SK-N-SH (cell line): Measurements from ENCODE around the gene USP22.

Source experiments
- SIN3A ChIP-seq: IDR thresholded peaks from 2 replicates; pipeline ENCODE4 v1.6.1; 2012; ENCODE audit warnings: low read depth, mild to moderate bottlenecking, low read length, moderate library complexity, borderline replicate concordance
- TF ChIP-seq, protein P1 (sequence below): fragments of 200-600 bp; sonication (generic); IDR thresholded peaks from 2 replicates; pipeline ENCODE4 v1.6.1; 2017; ENCODE audit warnings: antibody characterized with exemption, mild to moderate bottlenecking, moderate library complexity

DNA sequence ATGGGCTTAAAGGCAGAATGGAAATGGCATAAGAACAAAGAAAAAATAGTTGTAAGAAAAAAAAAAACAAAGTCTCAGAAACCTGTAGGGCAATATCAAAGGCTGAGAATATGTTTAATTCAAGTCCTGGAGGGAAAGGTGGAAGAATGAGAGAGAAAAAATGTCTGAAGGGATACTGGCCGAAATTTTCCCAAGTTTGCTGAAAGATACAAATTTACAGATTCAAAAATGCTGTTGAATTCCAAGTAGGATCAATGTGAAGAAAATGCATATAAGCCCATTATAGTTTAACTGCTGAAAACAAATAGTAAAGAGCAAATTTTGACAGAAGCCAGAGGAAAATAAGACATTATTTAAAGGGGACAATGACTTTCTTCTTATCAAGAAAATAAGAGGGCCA lies 6.6 kb upstream of the USP22 start:
- TF ChIP-seq SIN3A: no peak
- TF ChIP-seq, protein P1, sequence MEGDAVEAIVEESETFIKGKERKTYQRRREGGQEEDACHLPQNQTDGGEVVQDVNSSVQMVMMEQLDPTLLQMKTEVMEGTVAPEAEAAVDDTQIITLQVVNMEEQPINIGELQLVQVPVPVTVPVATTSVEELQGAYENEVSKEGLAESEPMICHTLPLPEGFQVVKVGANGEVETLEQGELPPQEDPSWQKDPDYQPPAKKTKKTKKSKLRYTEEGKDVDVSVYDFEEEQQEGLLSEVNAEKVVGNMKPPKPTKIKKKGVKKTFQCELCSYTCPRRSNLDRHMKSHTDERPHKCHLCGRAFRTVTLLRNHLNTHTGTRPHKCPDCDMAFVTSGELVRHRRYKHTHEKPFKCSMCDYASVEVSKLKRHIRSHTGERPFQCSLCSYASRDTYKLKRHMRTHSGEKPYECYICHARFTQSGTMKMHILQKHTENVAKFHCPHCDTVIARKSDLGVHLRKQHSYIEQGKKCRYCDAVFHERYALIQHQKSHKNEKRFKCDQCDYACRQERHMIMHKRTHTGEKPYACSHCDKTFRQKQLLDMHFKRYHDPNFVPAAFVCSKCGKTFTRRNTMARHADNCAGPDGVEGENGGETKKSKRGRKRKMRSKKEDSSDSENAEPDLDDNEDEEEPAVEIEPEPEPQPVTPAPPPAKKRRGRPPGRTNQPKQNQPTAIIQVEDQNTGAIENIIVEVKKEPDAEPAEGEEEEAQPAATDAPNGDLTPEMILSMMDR: no peak
